ENCODE data around the gene EIF4G3. TPM values are rescaled to one million over a fixed set of nuclear protein-coding genes. Genes with fewer than 3 reads are reported as not detected.

EIF4G3 gene
- total and polyA plus RNA-seq, 2 of the 8 experiments (the other 6 are each of a cell fraction or from before 2014, with no cell fraction given): 47.5 to 66.6 TPM

DNA sequence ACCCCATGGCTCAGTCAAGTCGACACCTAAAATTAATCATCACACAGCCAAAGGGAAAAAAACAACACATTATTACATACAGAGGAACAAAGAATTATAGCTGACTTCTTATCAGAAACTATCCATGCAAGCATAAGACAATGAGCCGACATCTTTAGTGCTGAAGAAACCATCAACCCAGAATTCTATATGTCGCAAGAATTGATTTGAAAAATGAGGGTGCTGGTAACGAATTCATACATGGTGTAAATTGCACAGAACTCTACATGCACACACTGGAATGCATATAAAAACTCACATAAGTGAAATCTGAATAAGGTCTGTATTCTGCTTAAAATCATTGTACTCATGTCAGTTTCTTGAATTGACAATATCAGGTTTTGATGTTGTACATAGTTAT, 25.0 kb upstream of the EIF4G3 start:
- H2BK120ac ChIP-seq (replicated peaks; ENCODE audit: low read depth, low read length): no peak overlapping the region
- no peak overlapping the region for H4K5ac ChIP-seq (ENCODE audit: insufficient read length, low read depth, low read length)
- ChIA-PET CTCF (ENCODE audit: partially characterized antibody) (interaction anchor here (1.0 to 1.9 kb wide), 3 partner anchors 16 to 505 kb away, joined by 3 to 6 read pairs (median 4); no protein-coding TSS in a partner anchor), POLR2A (ENCODE audit: partially characterized antibody) (no interaction called here)
- H3K23ac ChIP-seq (ENCODE audit: insufficient read length): no peak overlapping the region
- H2AK5ac ChIP-seq (ENCODE audit: low read depth, low read length): no peak overlapping the region
- no peak overlapping the region for H3K4me2 ChIP-seq (ENCODE audit: insufficient read depth in 1 of 2, low read depth in 2 of 2, low read length in 2 of 2)
- no peaks in the 10 kb centered on the region for H3K4me1 ChIP-seq (replicated peaks in 1 of 4; ENCODE audit: control insufficient read depth in 3 of 4, insufficient read depth in 4 of 4, low read length in 3 of 4)
- H2BK12ac ChIP-seq (ENCODE audit: low read depth, low read length): no peak overlapping the region
- FAIRE-seq (no peak), DNase-seq (ENCODE audit: low read depth in 1 of 2, low spot score in 2 of 2) (no peak)
- no peak overlapping the region for H4K91ac ChIP-seq (replicated peaks; ENCODE audit: insufficient read length, low read length)
- H2AFZ ChIP-seq (ENCODE audit: low read length): no peak overlapping the region
- H2BK20ac ChIP-seq (ENCODE audit: low read length): no peak overlapping the region
- peaks cover 0 to 4% (median 2%) of the 10 kb centered on the region in 4 experiments; a peak in 4 of 7 replicates for H3K27me3 ChIP-seq (replicated peaks in 1 of 4; ENCODE audit: control insufficient read depth in 3 of 4, extremely low read depth in 1 of 4, insufficient read depth in 3 of 4, low read length in 3 of 4)
- no peaks in the 10 kb centered on the region for H4K20me1 ChIP-seq (replicated peaks in 1 of 2; ENCODE audit: control insufficient read depth in 1 of 2, insufficient read depth in 2 of 2, low read length in 2 of 2)
- no peak overlapping the region for H3K56ac ChIP-seq (replicated peaks; ENCODE audit: insufficient read length, low read depth, low read length)
- H3K36me3 ChIP-seq (ENCODE audit: control insufficient read depth in 2 of 4, insufficient read depth in 4 of 4, low read length in 3 of 4): no peaks in the 10 kb centered on the region
- no peaks in the 10 kb centered on the region for H3K79me2 ChIP-seq (ENCODE audit: control insufficient read depth in 1 of 2, insufficient read depth in 2 of 2, low read length in 2 of 2)
- no peak overlapping the region for H3K4ac ChIP-seq (replicated peaks; ENCODE audit: insufficient read length, low read depth, low read length)
- no peak overlapping the region for H4K8ac ChIP-seq (ENCODE audit: extremely low read depth, insufficient read depth, low read length)
- H3K23me2 ChIP-seq (ENCODE audit: low read depth, low read length): no peaks in the 10 kb centered on the region
- no peak overlapping the region for H3K4me3 ChIP-seq (ENCODE audit: extremely low read depth in 1 of 4, insufficient read depth in 2 of 4, low read depth in 3 of 4, low read length in 4 of 4)
- no peak overlapping the region for H2BK5ac ChIP-seq (ENCODE audit: low read depth, low read length)
- H3K9ac ChIP-seq (replicated peaks in 1 of 4; ENCODE audit: extremely low read depth in 1 of 4, low read depth in 3 of 4, low read length in 3 of 4): no peak overlapping the region
- H3K18ac ChIP-seq (ENCODE audit: extremely low read depth, low read length): no peak overlapping the region
- no peak overlapping the region for H2BK15ac ChIP-seq (ENCODE audit: low read length)
- no peak overlapping the region for H3K27ac ChIP-seq (ENCODE audit: low read depth, low read length)
- TF ChIP-seq KDM1A (IDR thresholded peaks at IDR 0.05; ENCODE audit: borderline replicate concordance, low read length) (no peak), JUN (IDR thresholded peaks at IDR 0.05; ENCODE audit: low read depth, low read length) (no peak)
- TF ChIP-seq, protein P1, sequence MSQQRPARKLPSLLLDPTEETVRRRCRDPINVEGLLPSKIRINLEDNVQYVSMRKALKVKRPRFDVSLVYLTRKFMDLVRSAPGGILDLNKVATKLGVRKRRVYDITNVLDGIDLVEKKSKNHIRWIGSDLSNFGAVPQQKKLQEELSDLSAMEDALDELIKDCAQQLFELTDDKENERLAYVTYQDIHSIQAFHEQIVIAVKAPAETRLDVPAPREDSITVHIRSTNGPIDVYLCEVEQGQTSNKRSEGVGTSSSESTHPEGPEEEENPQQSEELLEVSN (IDR thresholded peaks at IDR 0.05): no peak
- WGBS, 2 experiments (ENCODE audit: extremely low coverage in 1 of 2, insufficient coverage in 1 of 2, insufficient read length in 1 of 2, insufficient replicate concordance in 2 of 2, low coverage in 1 of 2, low lambda C conversion rate in 2 of 2, missing lambda C conversion rate in 1 of 2): 86% methylated on average over 4 of the region's 4 CpGs; no CpG with 5 or more reads in 1 of the 2 experiments
- H3K9me3 ChIP-seq (ENCODE audit: insufficient read depth in 2 of 2, low read depth in 1 of 2, low read length in 1 of 2): no peaks in the 10 kb centered on the region
- no peak overlapping the region for H3K14ac ChIP-seq (ENCODE audit: insufficient read length)
- no peaks in the 10 kb centered on the region for H3K79me1 ChIP-seq (ENCODE audit: low read depth, low read length)
